Measurements from ENCODE around the gene UBA6. TPM values are rescaled to one million over a fixed set of nuclear protein-coding genes. Genes with fewer than 3 reads are reported as not detected.
"Not testable (repeated sequence)": the region's sequence is repeated elsewhere in the genome, so short reads cannot be mapped to it uniquely, and the experiment has no call there.

The UBA6 gene
- polyA plus RNA-seq, 2 of the 4 experiments (the other 2 are of a cell fraction): 33.9 to 84.6 TPM

GRCh38 chr4:67744561-67745283 lies 43.8 kb upstream of the UBA6 start (continued):
- no peak for TF ChIP-seq PBX3 (IDR thresholded peaks at IDR 0.05)
- no peak for TF ChIP-seq TFCP2L1 (CRISPR knock-in tag; IDR thresholded peaks at IDR 0.05)
- TF ChIP-seq SMC3 (IDR thresholded peaks at IDR 0.05): no peak
- TF ChIP-seq HMGXB4 (CRISPR knock-in tag; IDR thresholded peaks at IDR 0.05; ENCODE audit: borderline replicate concordance): no peak
- no peak for TF ChIP-seq FOXS1 (CRISPR knock-in tag; IDR thresholded peaks at IDR 0.05)
- TF ChIP-seq RFX5 (IDR thresholded peaks at IDR 0.05): no peak
- no peak for TF ChIP-seq NFE2L2 (conservative IDR thresholded peaks at IDR 0.05; ENCODE audit: low read length)
- TF ChIP-seq POLR2A (IDR thresholded peaks at IDR 0.05; ENCODE audit: low read length): no peak

GRCh38 chr4:67743194-67743593 lies 42.2 kb upstream of the UBA6 start:
- TF ChIP-seq HOXB13 (CRISPR knock-in tag; IDR thresholded peaks at IDR 0.05; ENCODE audit: low read depth) (no peak), EP300 (IDR thresholded peaks at IDR 0.05) (no peak), KDM1A (IDR thresholded peaks at IDR 0.05; ENCODE audit: low read depth) (no peak)
- WGBS (ENCODE audit: missing lambda C conversion rate): 95% methylated on average over 3 of the region's 3 CpGs
- Histone ChIP-seq H3K9me3 (no peaks in the 10 kb centered on the region), H3K4me2 (no peak overlapping the region), H3K4me1 (no peaks in the 10 kb centered on the region), H3K27ac (no peak overlapping the region), H3K4me3 (no peak overlapping the region)
- DNase-seq (ENCODE audit: low read depth in 1 of 2, low spot score in 1 of 2): no peak
- ChIA-PET CTCF (no interaction called here), POLR2A (no interaction called here)
- no peak for FAIRE-seq
- ATAC-seq: no peak

GRCh38 chr4:67736262-67736661 lies 35.3 kb upstream of the UBA6 start:
- no peak for ATAC-seq
- TF ChIP-seq RCOR1 (IDR thresholded peaks at IDR 0.05; ENCODE audit: low read depth, low read length) (no peak), RAD21 (conservative IDR thresholded peaks at IDR 0.05 in 1 of 2, IDR thresholded peaks at IDR 0.05 in 1 of 2) (no peak), ZSCAN20 (CRISPR knock-in tag; IDR thresholded peaks at IDR 0.05) (no peak), HOXA7 (CRISPR knock-in tag; IDR thresholded peaks at IDR 0.05) (no peak), SMC3 (IDR thresholded peaks at IDR 0.05) (no peak), ELK1 (IDR thresholded peaks at IDR 0.05; ENCODE audit: low read depth, low read length) (no peak), FOSB (CRISPR knock-in tag; IDR thresholded peaks at IDR 0.05) (no peak), ZC3H11A (IDR thresholded peaks at IDR 0.05) (no peak), RARB (CRISPR knock-in tag; IDR thresholded peaks at IDR 0.05) (no peak)
- CTCF ChIA-PET: interaction anchor here (0.8 kb wide), 1 partner anchor 10 kb away, joined by 3 read pairs; no protein-coding TSS in a partner anchor

GRCh38 chr4:67735325-67735724 lies 34.4 kb upstream of the UBA6 start:
- CTCF ChIA-PET: no interaction called here
- Histone ChIP-seq H3K4me3 (no peak overlapping the region), H3K4me1 (no peaks in the 10 kb centered on the region), H3K4me2 (no peak overlapping the region), H3K27ac (no peak overlapping the region), H3K9me3 (no peaks in the 10 kb centered on the region)
- POLR2A ChIA-PET: no interaction called here
- TF ChIP-seq ATOH8 (CRISPR knock-in tag; IDR thresholded peaks at IDR 0.05; ENCODE audit: low read depth): no peak
- no peak for TF ChIP-seq ESRRA (IDR thresholded peaks at IDR 0.05; ENCODE audit: borderline replicate concordance, low read length)
- TF ChIP-seq JUN (IDR thresholded peaks at IDR 0.05): no peak
- TF ChIP-seq RAD21 (conservative IDR thresholded peaks at IDR 0.05 in 1 of 2, IDR thresholded peaks at IDR 0.05 in 1 of 2): no peak
- no peak for TF ChIP-seq EHF (CRISPR knock-in tag; IDR thresholded peaks at IDR 0.05)
- ATAC-seq: no peak
- no peak for FAIRE-seq
- DNase-seq (ENCODE audit: low read depth in 1 of 2, low spot score in 1 of 2): no peak

More at GRCh38 chr4:67736262-67736661, 35.3 kb upstream of the UBA6 start:
- FAIRE-seq: no peak
- POLR2A ChIA-PET: no interaction called here
- Histone ChIP-seq H3K4me3 (no peak overlapping the region), H3K27ac (no peak overlapping the region), H3K4me1 (no peaks in the 10 kb centered on the region), H3K9me3 (no peaks in the 10 kb centered on the region), H3K4me2 (no peak overlapping the region)
- 94% methylated on average over 1 of the region's 1 CpG for WGBS (ENCODE audit: missing lambda C conversion rate)
- DNase-seq (ENCODE audit: low read depth in 1 of 2, low spot score in 1 of 2): no peak

- 55% methylated on average over 3 of the region's 3 CpGs for WGBS (ENCODE audit: missing lambda C conversion rate)
- FAIRE-seq; POLR2A ChIA-PET; ATAC-seq; H3K9me3 ChIP-seq; H3K4me1 ChIP-seq; H3K27ac ChIP-seq; CTCF ChIA-PET; H3K4me2 ChIP-seq; H3K4me3 ChIP-seq; DNase-seq (ENCODE audit: low read depth in 1 of 2, low spot score in 1 of 2): not testable (repeated sequence)
Measured at GRCh38 chr4:67730511-67730910, 29.6 kb upstream of the UBA6 start.
